DOHH2 (cell line): ENCODE measurements around the gene ANKRD29.

Source experiments
- H3F3A ChIP-seq: fragments of 200-600 bp; sonication (generic), shearing (Covaris generic); 2 replicates; pipeline ENCODE4 v1.6.0; 2016; ENCODE audit warnings: antibody characterized with exemption, mild to moderate bottlenecking; ENCODE audit not compliant: control insufficient read depth, insufficient read depth
- H3K27ac ChIP-seq: fragments of 200-600 bp; sonication (generic); 2 replicates; pipeline ENCODE4 v1.5.1; 2014; ENCODE audit warnings: low read depth, mild to moderate bottlenecking, low read length, moderate library complexity
- H3K27me3 ChIP-seq: fragments of 200-600 bp; sonication (generic); 2 replicates; pipeline ENCODE4 v1.6.1; 2014; ENCODE audit warnings: mild to moderate bottlenecking, low read length, mixed read lengths; ENCODE audit not compliant: control insufficient read depth
- H3K36me3 ChIP-seq: fragments of 200-600 bp; sonication (generic); 2 replicates; pipeline ENCODE4 v1.6.1; 2014; ENCODE audit warnings: mild to moderate bottlenecking, low read length, moderate library complexity, mixed read lengths; ENCODE audit not compliant: control insufficient read depth
- H3K4me1 ChIP-seq: fragments of 200-600 bp; sonication (generic); 2 replicates; pipeline ENCODE4 v1.6.1; 2014; ENCODE audit warnings: mild to moderate bottlenecking, low read length, mixed read lengths; ENCODE audit not compliant: control insufficient read depth
- H3K4me2 ChIP-seq: fragments of 200-600 bp; sonication (generic); 2 replicates; pipeline ENCODE4 v1.6.0; 2014; ENCODE audit warnings: mild to moderate bottlenecking, low read length, moderate library complexity
- H3K4me3 ChIP-seq: fragments of 200-600 bp; sonication (generic); 2 replicates; pipeline ENCODE4 v1.5.1; 2014; ENCODE audit warnings: mild to moderate bottlenecking, low read length, mixed read lengths
- H3K79me2 ChIP-seq: fragments of 200-600 bp; sonication (generic); 2 replicates; pipeline ENCODE4 v1.6.1; 2014; ENCODE audit warnings: mild to moderate bottlenecking, low read length, mixed read lengths; ENCODE audit not compliant: control insufficient read depth
- H3K9me2 ChIP-seq: fragments of 200-600 bp; sonication (generic); replicated peaks from 2 replicates; pipeline ENCODE4 v1.6.1; 2014; ENCODE audit warnings: mild to moderate bottlenecking, low read length, mixed read lengths; ENCODE audit not compliant: control insufficient read depth
- H3K9me3 ChIP-seq: fragments of 200-600 bp; sonication (generic); 2 replicates; pipeline ENCODE4 v1.6.1; 2014; ENCODE audit warnings: antibody characterized with exemption, low read length, mixed read lengths; ENCODE audit not compliant: control insufficient read depth, insufficient read depth
- H4K20me1 ChIP-seq: fragments of 200-600 bp; sonication (generic); 2 replicates; pipeline ENCODE4 v1.6.0; 2014; ENCODE audit warnings: low read depth, mild to moderate bottlenecking, antibody characterized with exemption, low read length, moderate library complexity; ENCODE audit not compliant: control insufficient read depth, insufficient read depth
- CTCF ChIP-seq: fragments of 200-600 bp; sonication (generic); IDR thresholded peaks from one replicate; pipeline ENCODE4 v1.5.1; 2014; ENCODE audit warnings: antibody characterized with exemption, mild to moderate bottlenecking, low read depth, low read length; ENCODE audit not compliant: poor library complexity, severe bottlenecking
- EZH2phosphoT487 ChIP-seq: fragments of 200-600 bp; sonication (generic); IDR thresholded peaks from 2 replicates; pipeline ENCODE4 v1.6.1; 2017; ENCODE audit warnings: borderline replicate concordance, mild to moderate bottlenecking, antibody characterized with exemption, low read length, moderate library complexity, mixed read lengths

Gene ANKRD29

DNA sequence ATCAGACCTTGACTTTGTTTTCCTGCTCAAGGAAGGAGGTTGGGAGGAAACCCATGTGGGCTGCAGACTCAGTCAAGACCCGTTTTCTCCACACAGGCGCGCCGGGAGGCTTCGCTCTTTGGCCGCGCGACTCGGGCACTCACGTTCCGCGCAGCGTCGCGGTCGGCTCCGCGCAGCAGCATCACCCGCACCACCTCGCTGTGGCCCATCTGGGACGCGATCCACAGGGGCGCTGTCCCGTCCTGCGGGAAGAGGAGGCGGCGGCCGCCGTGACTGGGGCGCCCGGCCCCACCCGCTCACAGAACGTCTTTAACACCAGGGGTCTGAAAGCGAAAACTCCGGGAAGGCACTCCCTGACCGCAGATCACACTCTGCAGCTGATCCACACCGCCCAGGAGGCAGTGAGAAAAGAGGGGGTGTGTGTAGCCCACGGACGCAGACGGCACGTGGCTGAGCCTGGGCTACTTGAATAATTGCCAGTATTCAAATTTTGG, 43.3 kb downstream of the ANKRD29 start:
- H3F3A ChIP-seq, result no peaks in the 10 kb centered on the region
- H3K9me3 ChIP-seq, result no peaks in the 10 kb centered on the region
- peak overlapping the region; percentile 36; the same call in 1 of the 2 replicates for H3K4me2 ChIP-seq
- peaks cover 12% of the 10 kb centered on the region for H3K4me1 ChIP-seq
- H3K4me3 ChIP-seq, result 0 out of 2 replicates have a peak overlapping the region, but pooled peaks have one; percentile 12
- peaks cover 46% of the 10 kb centered on the region for H3K27me3 ChIP-seq
- H3K27ac ChIP-seq, result no peak overlapping the region
- H3K9me2 ChIP-seq, result no peaks in the 10 kb centered on the region
- no peaks in the 10 kb centered on the region for H3K79me2 ChIP-seq
- no peaks in the 10 kb centered on the region for H4K20me1 ChIP-seq
- no peaks in the 10 kb centered on the region for H3K36me3 ChIP-seq
- TF ChIP-seq CTCF (no peak), EZH2phosphoT487 (peak; percentile 60; the same call in 1 of the 2 replicates)

DNA sequence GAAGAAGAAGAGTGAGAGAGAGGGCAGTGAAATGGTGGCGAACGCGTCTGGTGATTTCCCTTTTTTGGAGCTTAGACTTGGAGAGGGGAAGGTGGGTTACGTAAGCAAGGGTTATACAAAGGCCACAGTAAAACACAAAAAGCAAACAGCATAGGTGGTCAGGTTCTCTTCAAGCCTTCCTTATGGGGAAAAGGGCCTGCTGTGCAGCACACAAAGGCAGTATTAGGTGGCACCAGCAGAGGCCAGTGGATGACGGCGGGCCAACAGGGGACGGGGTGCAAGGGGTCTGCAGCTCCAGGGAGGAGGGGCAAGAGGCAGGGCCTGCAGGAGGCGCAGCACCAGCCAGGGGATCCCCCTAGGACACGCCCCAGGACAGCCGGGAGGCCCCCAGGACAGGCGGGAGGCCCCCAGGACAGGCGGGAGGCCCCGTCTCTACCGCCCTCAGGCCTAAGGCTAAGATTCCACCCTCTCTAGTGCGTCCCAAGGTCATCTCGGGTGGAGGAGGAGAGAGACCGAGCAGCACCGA, 43.8 kb downstream of the ANKRD29 start:
- no peaks in the 10 kb centered on the region for H3K9me3 ChIP-seq
- no peak overlapping the region for H3K27ac ChIP-seq
- H3K9me2 ChIP-seq, result no peaks in the 10 kb centered on the region
- H3F3A ChIP-seq, result no peaks in the 10 kb centered on the region
- H3K36me3 ChIP-seq, result no peaks in the 10 kb centered on the region
- peaks cover 46% of the 10 kb centered on the region for H3K27me3 ChIP-seq
- H3K79me2 ChIP-seq, result no peaks in the 10 kb centered on the region
- peaks cover 12% of the 10 kb centered on the region for H3K4me1 ChIP-seq
- no peak for TF ChIP-seq EZH2phosphoT487
- TF ChIP-seq CTCF, result no peak
- peak overlapping the region; percentile 36; the same call in 1 of the 2 replicates for H3K4me2 ChIP-seq
- 0 out of 2 replicates have a peak overlapping the region, but pooled peaks have one; percentile 12 for H3K4me3 ChIP-seq
- no peaks in the 10 kb centered on the region for H4K20me1 ChIP-seq

GRCh38 chr18:23617412-23618014, 45.2 kb downstream of the ANKRD29 start:
- Histone ChIP-seq H3K27ac (no peak overlapping the region), H3K36me3 (no peaks in the 10 kb centered on the region), H3K4me2 (no peak overlapping the region), H3K4me3 (no peak overlapping the region), H3K9me2 (no peaks in the 10 kb centered on the region), H3K27me3 (peaks cover 49% of the 10 kb centered on the region), H3K4me1 (peaks cover 12% of the 10 kb centered on the region), H3K79me2 (no peaks in the 10 kb centered on the region), H3K9me3 (no peaks in the 10 kb centered on the region), H4K20me1 (no peaks in the 10 kb centered on the region), H3F3A (no peaks in the 10 kb centered on the region)
- no peak for TF ChIP-seq EZH2phosphoT487
- TF ChIP-seq CTCF, result no peak
